Iris pigment epithelial cell (primary cell): Measurements from ENCODE around the gene DNAJC16.
"Not testable (repeated sequence)": the region's sequence is repeated elsewhere in the genome, so short reads cannot be mapped to it uniquely, and the experiment has no call there.

Experiments
- DNase-seq: peaks from one replicate; pipeline ENCODE4 v3.0.0-alpha.2; 2011; ENCODE audit warnings: low read depth

The DNAJC16 gene

GRCh38 chr1:15526490-15527339, at the start of gene DNAJC16:
DNAJC16 (plus strand) TSS chr1:15526848; CDS start chr1:15529106, 2,258 bp downstream.
- peak; percentile 100 for DNase-seq

- DNase-seq = no peak
Measured at GRCh38 chr1:15476927-15477326, 49.7 kb upstream of the DNAJC16 start.

- peak; percentile 14 for DNase-seq
Measured at GRCh38 chr1:15477646-15478212, 48.9 kb upstream of the DNAJC16 start.

- no peak for DNase-seq
Measured at GRCh38 chr1:15479654-15480347, 46.8 kb upstream of the DNAJC16 start.

GRCh38 chr1:15482455-15482854, 44.2 kb upstream of the DNAJC16 start:
- not testable (repeated sequence) for DNase-seq

- DNase-seq = not testable (repeated sequence)
Measured at GRCh38 chr1:15482983-15483543, 43.6 kb upstream of the DNAJC16 start.

- DNase-seq = no peak
Measured at GRCh38 chr1:15483971-15484370, 42.7 kb upstream of the DNAJC16 start.

GRCh38 chr1:15484443-15484842, 42.2 kb upstream of the DNAJC16 start:
- not testable (repeated sequence) for DNase-seq

- no peak for DNase-seq
Measured at GRCh38 chr1:15485636-15486035, 41.0 kb upstream of the DNAJC16 start.

- DNase-seq = not testable (repeated sequence)
Measured at GRCh38 chr1:15486844-15487610, 39.6 kb upstream of the DNAJC16 start.

- no peak for DNase-seq
Measured at GRCh38 chr1:15488371-15488770, 38.3 kb upstream of the DNAJC16 start.

GRCh38 chr1:15489052-15489736, 37.5 kb upstream of the DNAJC16 start:
- DNase-seq = no peak

GRCh38 chr1:15491010-15491409, 35.6 kb upstream of the DNAJC16 start:
- peak; percentile 70 for DNase-seq

- DNase-seq = no peak
Measured at GRCh38 chr1:15492596-15492995, 34.1 kb upstream of the DNAJC16 start.

GRCh38 chr1:15493869-15494390, 32.7 kb upstream of the DNAJC16 start:
- DNase-seq = no peak

- no peak for DNase-seq
Measured at GRCh38 chr1:15500184-15501178, 26.2 kb upstream of the DNAJC16 start.

GRCh38 chr1:15501208-15502032, 25.2 kb upstream of the DNAJC16 start:
- peak; percentile 47 for DNase-seq

GRCh38 chr1:15504436-15504835, 22.2 kb upstream of the DNAJC16 start:
- no peak for DNase-seq

GRCh38 chr1:15506831-15507230, 19.8 kb upstream of the DNAJC16 start:
- no peak for DNase-seq
